ENCODE measurements around the gene CRIM1. TPM values are rescaled to one million over a fixed set of nuclear protein-coding genes. Genes with fewer than 3 reads are reported as not detected.

CRIM1 gene
- polyA plus RNA-seq, 1 donor: 35.6 TPM

Other genes with a start within 250 kb of the CRIM1 start
- gene FEZ2, start 242.4 kb downstream of the CRIM1 start, polyA plus RNA-seq: 59.4 TPM

All from large intestine (tissue), 1 donor.